GM18861 (cell line): ENCODE measurements around the gene DLD.
"Not testable (repeated sequence)": the region's sequence is repeated elsewhere in the genome, so short reads cannot be mapped to it uniquely, and the experiment has no call there.

Source experiments
- ATAC-seq: cut with Tn5 transposase; IDR thresholded peaks from one replicate; pipeline ENCODE4 v1.9.1; 2021; ENCODE audit not compliant: unreplicated experiment

DLD gene, protein sequence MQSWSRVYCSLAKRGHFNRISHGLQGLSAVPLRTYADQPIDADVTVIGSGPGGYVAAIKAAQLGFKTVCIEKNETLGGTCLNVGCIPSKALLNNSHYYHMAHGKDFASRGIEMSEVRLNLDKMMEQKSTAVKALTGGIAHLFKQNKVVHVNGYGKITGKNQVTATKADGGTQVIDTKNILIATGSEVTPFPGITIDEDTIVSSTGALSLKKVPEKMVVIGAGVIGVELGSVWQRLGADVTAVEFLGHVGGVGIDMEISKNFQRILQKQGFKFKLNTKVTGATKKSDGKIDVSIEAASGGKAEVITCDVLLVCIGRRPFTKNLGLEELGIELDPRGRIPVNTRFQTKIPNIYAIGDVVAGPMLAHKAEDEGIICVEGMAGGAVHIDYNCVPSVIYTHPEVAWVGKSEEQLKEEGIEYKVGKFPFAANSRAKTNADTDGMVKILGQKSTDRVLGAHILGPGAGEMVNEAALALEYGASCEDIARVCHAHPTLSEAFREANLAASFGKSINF

DNA sequence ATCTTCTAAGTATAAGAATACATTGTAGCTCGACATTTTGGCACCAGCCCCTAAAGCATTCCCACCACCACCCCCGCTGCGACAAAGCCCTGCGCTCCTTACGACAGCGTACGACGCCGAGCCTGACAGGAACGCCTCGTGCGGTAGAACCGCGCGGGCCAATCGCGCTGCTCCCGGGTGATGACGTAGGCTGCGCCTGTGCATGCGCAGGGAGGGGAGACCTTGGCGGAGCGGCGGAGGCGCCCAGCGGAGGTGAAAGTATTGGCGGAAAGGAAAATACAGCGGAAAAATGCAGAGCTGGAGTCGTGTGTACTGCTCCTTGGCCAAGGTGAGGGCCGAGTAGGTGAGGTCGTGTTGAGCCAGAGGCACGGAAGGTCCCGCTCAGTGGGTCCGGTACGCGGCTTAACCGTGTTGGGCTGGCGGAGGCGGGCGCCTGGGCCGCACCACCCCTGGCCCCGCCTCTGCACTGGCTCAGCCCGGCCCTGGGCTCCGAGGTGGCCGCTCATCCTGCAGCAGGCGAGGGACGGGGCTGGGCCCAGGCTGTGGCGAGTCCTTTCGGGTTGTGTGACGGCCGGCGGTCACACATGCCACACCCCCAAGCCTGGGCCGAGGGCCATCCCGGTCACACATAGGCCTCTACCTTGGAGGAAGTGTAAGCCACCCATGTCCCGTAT is at the start of gene DLD:
Gene DLD, plus strand, starts transcription at position 222 of the 674 bp plus-strand sequence. Its CDS starts 68 bp downstream, at position 290.
- ATAC-seq = peak; percentile 98

DNA sequence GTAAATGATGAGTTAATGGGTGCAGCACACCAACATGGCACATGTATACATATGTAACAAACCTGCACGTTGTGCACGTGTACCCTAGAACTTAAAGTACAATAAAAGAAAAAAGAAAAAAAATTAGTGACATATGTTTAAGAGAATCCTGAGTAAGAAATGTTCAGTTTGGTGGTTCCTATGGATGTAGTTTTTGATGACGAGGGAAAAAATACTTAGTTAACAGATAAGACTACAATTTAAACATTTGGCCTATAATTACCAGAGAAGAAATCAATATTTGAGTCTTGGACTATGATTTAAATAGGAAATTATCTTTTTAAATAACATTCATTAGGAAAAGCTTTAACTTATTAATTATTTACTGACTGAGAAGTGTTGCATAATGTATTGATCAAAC is 48.8 kb upstream of the DLD start:
- no peak for ATAC-seq

DNA sequence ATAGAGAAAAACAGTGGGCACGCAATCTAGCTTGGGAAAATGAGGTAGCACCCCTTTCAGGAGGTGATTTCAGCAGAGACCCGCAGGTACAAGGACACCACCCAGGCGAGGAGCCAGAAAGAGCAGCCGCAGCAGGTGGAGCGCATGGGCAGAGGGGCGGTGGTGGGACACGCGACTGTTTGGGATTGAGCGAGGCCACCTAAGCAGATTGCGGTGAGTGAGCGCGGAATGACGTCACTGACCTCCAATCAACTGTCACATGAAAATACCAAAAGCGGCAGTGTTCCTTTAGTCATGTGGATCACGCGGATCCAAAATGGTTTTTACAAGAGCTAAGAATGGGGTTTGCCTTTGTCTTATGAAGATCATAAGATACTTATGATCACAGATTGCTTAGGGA is 47.8 kb upstream of the DLD start:
- ATAC-seq = no peak

DNA sequence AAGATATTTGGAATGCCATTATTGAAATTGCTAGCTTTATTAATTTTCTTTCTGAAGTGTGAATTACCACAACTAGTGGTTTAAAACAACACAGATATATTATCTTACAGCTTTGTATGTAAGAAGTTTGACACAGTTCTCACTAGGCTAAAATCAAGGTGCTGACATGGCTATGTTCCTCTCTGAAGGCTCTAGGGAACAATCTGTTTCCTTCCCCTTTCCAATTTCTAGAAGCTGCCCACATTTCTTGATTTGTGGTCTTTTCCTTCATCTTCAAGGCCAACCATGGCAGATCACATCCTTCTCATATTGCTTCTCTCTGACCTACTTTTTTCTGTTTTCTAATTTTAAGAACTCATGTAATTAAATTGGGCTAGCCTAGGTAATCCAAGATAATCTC is 44.7 kb upstream of the DLD start:
- no peak for ATAC-seq

DNA sequence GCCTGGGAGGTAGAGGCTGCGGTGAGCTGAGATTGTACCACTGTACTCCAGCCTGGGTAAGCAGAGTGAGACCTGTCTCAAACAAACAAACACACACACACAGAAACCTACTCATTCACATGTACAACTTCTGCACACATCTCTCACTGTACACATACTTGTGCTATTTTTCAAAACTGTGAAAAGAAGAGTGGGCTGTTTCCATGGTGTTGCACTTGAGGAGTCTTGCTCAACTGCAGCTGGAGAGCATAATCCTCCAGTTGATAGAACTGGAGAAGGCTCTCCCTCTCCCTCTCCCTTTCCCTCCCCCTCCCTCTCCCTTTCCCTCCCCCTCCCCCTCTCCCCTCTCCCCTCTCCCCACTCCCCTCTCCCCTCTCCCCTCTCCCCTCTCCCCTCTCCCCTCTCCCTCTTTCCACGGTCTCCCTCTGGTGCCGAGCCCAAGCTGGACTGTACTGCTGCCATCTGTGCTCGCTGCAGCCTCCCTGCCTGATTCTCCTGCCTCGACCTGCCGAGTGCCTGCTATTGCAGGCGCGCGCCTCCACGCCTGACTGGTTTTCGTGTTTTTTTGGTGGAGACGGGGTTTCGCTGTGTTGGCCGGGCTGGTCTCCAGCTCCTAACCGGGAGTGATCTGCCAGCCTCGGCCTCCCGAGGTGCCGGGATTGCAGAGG is 43.7 kb upstream of the DLD start:
- ATAC-seq = no peak

- ATAC-seq = not testable (repeated sequence)
Measured at GRCh38 chr7:107847836-107848175, 43.2 kb upstream of the DLD start.

GRCh38 chr7:107848211-107848610 is 42.8 kb upstream of the DLD start:
- not testable (repeated sequence) for ATAC-seq

- ATAC-seq = no peak
Measured at GRCh38 chr7:107850216-107850615, 40.8 kb upstream of the DLD start.

DNA sequence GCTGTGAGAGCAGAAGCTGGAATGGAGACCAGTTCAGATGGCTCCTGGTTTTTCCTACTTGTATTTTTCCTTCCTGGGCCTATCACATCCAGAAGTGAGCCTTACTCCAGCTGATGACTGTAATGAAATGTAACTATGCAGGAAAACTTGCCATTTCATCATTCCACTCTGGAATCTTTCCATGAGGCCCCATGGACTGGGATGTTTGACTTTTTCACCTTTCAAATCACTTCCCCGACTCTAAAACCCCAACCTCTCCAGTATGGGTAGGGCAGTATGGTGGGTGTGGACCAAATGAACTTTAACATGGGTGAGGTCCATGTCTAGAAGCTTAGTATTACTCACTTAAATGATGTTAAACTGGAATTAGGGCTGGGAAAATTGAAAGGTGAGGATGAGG is 40.3 kb upstream of the DLD start:
- no peak for ATAC-seq

GRCh38 chr7:107854454-107854853 is 36.5 kb upstream of the DLD start:
- no peak for ATAC-seq

- ATAC-seq = no peak
Measured at GRCh38 chr7:107854989-107855388, 36.0 kb upstream of the DLD start.

GRCh38 chr7:107856806-107857540 is 34.0 kb upstream of the DLD start:
- ATAC-seq = no peak

- no peak for ATAC-seq
Measured at GRCh38 chr7:107857541-107857912, 33.5 kb upstream of the DLD start.

- ATAC-seq = no peak
Measured at GRCh38 chr7:107858280-107858679, 32.7 kb upstream of the DLD start.

DNA sequence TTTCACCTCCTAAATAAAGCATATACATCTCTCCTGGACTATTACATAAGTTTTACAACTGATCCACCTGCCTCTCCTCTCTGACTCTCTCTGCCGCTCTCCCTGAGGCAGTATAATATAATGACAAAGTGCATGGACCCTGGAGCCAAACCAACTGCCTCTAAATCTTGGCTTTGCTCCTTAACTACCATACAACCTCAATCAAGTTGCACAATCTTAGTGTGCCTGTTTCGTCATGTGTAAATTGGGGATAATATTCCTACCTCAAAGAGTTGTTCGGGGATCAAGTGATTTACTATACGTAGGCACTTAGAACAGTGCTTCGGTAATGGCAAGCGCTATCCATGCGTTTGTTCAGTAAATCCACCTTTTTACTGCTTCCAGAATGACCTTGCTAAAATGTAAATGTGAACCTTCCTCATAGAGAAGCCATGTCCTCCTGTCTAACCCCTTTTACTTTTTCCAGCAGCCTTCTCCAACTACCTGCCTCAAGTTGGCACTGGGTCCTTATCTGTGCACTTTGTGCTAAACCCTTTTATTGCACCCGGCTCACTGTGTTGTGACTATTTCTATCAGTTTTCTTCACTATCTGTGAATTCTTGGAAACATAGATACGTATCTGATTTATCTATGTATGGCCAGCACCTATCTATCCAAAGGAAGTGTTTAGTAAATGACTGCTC is 30.6 kb upstream of the DLD start:
- no peak for ATAC-seq

GRCh38 chr7:107860981-107861652 is 29.9 kb upstream of the DLD start:
- ATAC-seq = no peak

DNA sequence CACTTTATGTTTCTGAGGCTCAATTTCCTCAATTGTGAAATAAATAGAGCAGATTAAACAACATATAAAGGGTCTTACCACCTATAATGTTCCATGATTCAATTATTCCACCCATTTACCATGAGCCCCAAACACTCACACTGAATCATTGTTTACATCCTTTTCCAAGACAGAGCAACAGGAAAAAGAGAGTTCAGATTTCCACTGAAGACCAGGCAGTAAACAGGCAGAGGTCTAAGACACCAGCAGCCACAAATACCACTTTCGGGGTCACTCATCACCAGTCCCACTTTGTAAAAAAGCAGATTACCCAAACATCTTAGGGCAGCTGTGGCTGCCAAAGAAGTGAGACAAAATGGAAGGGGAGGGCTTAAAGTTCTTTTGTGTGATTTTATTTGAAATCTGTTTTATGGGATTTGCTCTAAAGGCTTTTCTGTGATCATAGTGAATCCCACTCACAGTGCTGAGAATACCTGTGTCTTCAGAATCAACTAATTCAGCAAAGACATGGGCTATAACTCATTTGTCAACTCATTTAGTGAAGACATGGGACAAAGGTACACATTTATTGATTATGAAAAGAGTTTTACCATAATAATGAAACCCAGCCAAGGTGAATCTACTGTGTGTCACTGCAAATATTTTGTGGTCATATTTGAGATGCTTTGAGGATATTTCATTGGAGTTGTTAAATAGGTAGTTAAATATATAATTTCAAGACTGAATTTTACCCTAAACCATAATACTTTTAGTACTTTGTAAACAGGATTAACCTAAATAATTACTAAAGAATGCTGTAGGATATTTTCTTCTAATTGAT is 24.8 kb upstream of the DLD start:
- no peak for ATAC-seq

DNA sequence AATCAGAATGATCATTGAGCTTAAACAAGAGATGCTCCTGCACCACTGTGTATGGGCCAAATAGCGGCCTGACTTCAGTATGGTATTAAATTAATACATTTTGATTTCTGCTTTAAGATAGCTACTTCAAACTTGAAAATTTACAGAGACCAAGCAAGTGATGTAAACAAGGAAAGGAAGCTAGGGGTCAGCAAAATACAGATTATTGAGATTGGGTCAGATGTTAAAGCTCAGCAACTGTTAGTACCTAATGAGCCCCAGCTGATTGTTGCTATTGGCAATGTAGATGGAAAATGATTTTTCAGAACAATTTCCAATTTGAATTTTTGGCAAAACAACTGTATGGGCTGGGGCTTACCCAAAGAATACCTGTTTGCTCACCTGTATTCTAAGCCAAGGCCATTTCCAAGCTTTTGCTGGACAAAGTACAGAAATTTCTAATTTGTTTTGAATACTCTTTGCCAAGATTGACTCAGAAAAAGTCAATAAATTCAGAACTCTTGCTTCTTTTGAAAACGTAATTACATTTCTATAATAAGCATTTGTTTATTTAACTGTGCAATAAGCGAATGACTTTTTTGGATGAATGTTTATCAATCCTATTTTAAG is 23.0 kb upstream of the DLD start:
- ATAC-seq = no peak
